GM18505 (cell line): ENCODE results near the gene SRRM3.
"Not testable (repeated sequence)": the region's sequence is repeated elsewhere in the genome, so short reads cannot be mapped to it uniquely, and the experiment has no call there.

ENCODE experiments used
- ATAC-seq: cut with Tn5 transposase; IDR thresholded peaks from one replicate; pipeline ENCODE4 v1.9.1; 2021; ENCODE audit not compliant: unreplicated experiment
- POLR2A ChIP-seq: IDR thresholded peaks from 4 replicates; pipeline ENCODE4 v1.6.1; 2011; ENCODE audit warnings: borderline replicate concordance; ENCODE audit not compliant: insufficient read depth, insufficient read length; ENCODE audit errors: extremely low read depth

The SRRM3 gene

DNA sequence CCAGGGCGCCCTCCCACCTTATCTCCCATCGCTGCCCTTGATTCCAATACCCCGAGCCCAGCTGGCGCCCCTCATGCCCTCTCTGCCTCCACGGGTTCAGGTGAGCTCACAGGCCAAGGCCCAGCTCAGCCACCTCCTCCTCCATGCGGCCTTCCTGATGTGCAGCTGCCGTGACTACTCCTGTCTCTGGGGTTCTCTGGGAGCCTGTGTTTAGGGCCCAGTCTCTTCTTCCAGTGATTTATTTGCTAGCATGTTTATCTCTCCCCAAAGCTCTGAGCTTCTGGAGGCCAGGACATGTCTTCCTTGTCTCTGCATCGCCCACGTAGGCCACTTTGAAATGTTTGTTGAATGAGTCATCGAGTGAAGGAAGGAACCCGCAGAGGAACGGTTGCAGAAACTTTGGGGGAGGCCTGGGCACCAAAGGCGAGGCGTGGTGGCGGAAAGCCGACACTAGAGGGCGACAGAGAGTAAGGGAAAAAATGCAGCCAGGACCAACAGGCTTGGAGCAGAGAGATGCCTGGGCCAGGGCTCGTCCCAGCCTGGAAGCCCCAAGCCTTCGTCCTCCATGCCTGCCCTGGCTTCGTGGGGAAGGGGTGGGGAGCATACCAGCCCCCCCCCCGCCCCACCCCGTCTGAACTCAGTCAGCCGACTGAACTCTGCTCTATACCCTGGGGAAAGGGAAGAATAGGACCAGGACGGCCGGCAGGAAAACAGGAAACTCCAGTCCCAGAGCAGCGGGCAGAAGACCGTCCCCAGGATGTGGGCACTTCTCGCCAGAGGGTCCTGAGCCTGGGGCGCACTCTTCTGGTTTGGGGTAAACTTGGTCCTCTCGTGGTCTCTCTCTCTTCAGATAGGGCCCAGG lies 89.9 kb downstream of the SRRM3 start:
- peak; percentile 81 for ATAC-seq
- TF ChIP-seq POLR2A: peak; percentile 13

DNA sequence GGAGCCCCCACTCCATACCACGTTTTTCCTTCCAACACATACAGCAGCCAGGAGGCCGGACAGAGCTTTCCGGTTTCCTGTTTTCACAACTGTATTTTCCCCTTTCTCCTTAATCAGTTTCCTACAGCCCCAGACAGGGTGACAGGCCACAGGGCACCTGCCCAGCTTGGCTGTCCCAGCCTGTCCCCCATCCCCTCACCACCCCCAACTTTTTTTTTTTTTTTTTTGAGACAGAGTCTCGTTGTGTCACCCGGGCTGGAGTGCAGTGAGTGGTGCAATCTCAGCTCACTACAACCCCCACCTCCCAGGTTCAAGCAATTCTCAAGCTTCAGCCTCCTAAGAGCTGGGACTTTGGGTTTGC lies 90.5 kb downstream of the SRRM3 start:
- TF ChIP-seq POLR2A: no peak
- peak; percentile 2 for ATAC-seq

DNA sequence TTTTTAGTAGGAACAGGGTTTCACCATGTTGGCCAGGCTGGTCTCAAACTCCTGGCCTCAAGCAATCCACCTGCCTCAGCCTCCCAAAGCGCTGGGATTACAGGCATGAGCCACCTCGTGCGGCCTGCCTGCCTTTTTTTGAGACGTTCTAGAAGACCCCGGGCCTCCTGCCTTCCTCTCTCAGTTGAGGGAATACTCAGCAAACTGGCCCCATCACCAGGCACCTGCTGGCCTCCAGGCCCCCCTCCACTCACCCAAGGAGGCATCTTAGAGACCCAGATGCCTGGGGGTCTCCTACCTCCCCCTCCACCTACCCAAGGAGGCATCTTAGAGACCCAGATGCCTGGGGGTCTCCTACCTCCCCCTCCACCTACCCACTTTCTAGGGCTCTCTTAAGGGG lies 91.2 kb downstream of the SRRM3 start:
- not testable (repeated sequence) for ATAC-seq

DNA sequence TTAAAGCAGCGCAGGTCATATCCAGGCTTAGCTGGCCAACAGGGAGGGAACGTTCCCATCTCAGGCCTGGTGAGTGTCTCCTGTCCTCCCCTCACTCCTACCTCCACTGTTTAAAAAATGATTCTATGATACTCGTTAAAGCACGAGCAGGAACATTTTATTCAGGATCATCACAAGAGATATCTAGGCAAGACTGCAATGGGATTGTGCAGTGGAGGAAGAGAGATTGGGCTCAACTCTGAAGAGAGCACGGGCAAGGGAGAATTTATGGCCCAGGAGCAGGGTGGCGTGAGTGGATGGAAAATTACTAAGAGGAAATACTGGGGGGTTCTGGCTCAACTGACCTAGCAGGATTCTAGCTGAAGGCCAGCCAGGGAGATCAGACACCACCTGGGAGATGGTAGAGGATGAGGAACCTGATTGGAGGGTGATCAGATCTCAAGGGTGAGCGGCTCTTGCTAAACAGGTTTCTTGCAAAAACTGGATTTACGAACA lies 91.8 kb downstream of the SRRM3 start:
- TF ChIP-seq POLR2A: no peak
- no peak for ATAC-seq

DNA sequence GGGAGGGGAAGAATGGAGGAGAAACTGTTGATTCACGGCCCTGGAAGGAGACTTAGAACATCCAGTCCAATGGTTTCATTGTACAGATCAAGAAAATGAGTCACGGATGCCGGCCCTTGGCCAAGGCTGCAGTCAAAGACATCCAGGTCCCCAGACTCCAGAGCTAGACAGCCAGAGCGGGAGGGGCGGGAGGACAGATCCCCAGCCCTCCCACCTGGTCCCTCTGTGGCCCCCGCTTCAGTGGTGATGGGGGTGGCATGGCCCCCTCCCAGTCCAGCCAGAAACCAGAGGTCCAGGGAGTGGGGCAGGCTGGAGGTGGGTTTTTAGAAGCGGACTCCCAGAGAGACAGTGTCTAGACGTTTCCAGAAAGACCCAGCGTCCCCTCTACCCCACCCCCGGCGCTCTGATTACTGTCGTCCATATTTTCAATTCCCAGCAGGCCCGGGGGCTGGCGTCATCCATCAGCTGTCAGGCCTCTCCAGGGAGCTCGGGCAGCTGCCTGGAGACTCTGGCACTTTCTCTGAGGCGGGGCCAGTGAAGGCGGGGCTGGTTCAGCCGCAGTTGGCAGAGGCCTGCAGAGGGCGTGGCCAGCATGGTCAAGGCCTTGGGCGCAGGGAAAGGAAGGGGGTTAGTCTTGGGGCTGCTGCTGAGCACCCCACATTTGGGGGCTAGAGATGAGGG lies 92.8 kb downstream of the SRRM3 start:
- TF ChIP-seq POLR2A: no peak
- no peak for ATAC-seq

DNA sequence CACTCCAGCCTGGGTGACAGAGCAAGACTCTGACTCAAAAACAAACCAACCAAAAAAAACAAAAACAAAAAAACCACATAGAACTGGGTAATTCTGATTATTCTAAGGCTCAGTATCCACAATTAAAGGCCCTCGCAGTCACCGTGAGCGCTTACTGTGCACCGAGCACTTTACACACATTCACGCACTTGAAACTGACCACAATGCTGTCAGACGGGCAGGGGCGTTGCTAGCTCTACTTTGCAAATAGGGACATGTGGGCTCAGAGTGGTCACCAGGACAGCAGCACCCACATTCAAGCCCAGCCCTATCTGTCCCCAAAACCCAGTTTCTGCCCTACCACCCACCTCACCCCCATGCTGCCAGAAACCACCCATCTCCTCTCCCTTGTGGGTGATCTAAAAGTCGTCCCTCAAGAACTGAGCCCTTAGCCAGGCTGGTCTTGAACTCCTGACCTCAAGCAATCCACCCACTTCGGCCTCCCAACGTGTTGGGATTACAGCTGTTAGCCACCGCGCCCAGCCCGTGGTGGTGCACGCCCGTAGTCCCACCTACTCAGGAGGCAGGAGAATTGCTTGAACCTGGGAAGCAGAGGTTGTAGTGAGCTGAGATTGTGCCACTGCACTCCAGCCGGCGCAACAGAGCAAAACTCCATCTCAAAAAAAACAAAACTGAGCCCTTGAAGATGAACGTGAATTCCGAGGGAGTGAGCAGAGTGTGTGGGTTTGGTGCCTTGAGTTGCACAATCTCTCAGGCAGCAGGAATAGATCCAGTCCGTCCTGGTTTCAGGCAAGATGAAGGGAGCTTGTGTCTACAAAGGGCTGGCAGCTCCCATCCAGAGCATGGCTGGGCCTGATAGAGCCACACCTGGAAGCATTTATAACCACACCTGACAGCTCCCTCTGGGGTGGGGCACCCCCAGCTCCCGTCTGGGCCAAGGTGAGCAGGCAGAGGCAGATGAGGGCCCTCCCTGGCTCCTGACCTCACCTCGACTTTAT lies 95.3 kb downstream of the SRRM3 start:
- no peak for ATAC-seq
- TF ChIP-seq POLR2A: no peak

DNA sequence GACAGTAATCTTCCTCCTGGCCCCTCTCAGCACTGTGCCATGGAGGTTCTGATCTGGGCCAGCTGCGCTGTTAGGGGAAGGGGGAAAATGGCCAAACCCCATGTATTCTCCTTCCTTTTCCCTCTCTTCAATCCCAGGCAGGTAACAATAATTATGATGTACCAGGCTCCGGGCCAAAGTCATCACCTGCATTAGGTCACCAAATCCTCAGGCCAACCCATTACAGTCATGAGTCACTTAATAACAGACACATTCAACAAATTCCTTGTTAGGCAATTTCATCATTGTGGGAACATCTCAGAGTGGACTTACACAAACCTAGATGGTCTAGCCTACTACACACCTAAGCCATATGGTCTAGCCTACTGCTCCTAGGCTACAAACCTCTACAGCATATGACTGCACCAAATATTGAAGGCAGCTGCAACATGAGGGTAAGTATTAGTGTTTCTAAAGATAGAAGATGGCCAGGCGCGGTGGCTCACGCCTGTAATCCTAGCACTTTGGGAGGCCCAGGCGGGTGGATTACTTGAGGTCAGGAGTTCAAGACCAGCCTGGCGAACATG lies 98.6 kb downstream of the SRRM3 start:
- no peak for ATAC-seq
- TF ChIP-seq POLR2A: no peak

DNA sequence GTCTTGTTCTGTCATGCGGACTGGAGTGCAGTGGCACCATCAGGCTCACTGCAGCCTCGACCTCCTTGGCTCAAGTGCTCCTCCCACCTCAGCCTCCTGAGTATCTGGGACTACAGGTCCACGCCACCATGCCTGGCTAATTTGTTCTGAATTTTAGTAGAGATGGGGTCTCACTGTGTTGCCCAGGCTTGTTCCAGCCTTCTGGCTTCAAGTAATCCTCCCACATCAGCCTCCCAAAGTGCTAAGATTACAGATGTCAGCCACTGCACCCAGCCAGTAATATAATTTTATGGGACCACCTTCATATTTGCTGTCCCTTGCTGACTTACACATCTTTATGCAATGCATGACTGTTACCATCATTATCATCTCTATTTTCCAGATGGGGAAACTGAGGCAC lies 99.3 kb downstream of the SRRM3 start:
- no peak for ATAC-seq
- no peak for TF ChIP-seq POLR2A

DNA sequence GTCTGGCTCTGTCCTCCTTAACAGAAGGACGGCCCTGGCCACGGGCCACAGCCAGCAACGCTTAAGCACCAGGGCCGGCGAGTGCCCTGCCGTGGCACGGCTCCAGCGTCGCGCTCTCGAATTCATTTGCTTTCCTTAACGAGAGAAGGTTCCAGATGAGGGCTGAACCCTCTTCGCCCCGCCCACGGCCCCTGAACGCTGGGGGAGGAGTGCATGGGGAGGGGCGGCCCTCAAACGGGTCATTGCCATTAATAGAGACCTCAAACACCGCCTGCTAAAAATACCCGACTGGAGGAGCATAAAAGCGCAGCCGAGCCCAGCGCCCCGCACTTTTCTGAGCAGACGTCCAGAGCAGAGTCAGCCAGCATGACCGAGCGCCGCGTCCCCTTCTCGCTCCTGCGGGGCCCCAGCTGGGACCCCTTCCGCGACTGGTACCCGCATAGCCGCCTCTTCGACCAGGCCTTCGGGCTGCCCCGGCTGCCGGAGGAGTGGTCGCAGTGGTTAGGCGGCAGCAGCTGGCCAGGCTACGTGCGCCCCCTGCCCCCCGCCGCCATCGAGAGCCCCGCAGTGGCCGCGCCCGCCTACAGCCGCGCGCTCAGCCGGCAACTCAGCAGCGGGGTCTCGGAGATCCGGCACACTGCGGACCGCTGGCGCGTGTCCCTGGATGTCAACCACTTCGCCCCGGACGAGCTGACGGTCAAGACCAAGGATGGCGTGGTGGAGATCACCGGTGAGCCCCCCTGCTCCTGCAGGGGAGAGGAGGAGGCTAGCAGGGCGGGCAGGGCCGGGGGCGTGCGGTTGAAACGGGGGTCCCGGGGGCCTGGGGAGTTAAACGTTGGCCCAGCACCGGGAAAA lies 100.9 kb downstream of the SRRM3 start, which contains the start of gene HSPB1:
TSS of gene HSPB1 (plus strand) at position 327 of the 855 bp plus-strand sequence. CDS start at position 367, 40 bp downstream.
- TF ChIP-seq POLR2A: peak; percentile 96
- ATAC-seq: peak; percentile 52

DNA sequence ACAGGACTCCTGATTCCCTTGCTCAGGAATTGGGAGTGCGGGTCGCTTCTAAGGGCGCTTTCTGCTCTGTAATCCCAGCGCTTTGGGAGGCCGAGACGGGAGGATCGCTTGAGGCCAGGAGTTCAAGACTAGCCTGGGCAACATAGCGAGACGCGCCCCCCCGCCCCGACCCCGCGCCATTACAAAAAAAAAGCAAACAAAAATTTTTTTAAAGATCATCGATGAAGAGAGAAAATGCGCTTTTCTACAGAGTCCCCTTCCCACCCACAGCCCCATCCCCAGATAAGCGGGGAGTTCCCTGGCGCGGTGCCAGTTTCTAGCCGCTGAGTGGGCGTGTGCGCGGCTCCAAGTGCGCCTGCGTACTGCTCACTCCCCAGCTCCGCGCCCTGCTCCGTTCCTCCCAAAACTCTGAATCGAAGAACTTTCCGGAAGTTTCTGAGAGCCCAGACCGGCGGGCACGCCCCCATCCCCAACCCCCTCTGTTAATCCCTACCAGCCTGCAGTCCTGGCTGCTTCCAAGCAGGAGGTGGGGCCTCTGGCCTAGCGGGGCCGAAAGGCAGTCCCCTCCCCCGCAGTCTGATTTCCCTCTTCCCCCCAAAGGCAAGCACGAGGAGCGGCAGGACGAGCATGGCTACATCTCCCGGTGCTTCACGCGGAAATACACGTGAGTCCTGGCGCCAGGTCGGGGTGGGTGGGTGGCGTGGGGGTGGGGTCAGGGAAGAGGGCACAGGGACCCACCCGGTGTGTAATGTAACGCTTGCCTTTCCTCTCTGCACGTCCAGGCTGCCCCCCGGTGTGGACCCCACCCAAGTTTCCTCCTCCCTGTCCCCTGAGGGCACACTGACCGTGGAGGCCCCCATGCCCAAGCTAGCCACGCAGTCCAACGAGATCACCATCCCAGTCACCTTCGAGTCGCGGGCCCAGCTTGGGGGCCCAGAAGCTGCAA lies 101.8 kb downstream of the SRRM3 start:
- ATAC-seq: peak; percentile 49
- peak; percentile 27 for TF ChIP-seq POLR2A

DNA sequence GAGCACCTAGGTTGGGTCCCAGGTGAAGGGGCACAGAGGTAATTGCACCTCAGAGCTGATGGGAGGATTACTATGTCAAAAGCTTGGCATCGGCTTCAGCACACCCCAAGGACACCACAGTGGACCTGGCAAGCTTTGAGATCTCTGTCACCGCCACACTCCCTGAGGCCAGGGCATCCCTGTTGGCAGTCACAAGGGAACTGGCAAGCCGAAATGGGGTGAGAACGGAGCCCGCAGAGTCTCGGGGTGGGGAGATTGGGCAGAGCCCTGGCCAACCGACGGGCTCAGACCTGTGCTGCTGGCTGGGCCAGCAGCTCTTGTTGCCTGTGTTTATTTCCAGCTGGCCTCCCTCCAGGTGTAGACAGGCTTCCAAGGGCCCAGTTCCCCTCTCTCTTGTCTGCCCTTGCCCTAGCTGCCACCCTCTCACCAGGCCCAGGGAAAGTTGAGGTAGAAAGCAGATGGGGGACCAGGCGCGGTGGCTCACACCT lies 103.2 kb downstream of the SRRM3 start:
- TF ChIP-seq POLR2A: no peak
- no peak for ATAC-seq

DNA sequence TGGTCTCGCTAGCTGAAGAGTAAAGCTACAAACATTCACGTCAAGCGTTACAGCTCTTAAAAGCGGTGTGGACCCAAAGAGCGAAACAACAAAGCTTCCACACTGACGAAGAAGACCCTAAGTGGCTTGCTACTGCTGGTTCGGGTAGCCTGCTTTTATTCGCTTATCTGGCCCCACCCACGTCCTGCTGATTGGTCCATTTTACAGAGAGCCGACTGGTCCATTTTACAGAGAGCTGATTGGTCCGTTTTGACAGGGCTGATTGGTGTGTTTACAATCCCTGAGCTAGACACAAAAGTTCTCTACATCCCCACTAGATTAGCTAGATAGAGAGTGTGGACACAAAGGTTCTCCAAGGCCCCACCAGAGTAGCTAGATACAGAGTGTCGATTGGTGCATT lies 107.2 kb downstream of the SRRM3 start:
- ATAC-seq: not testable (repeated sequence)

DNA sequence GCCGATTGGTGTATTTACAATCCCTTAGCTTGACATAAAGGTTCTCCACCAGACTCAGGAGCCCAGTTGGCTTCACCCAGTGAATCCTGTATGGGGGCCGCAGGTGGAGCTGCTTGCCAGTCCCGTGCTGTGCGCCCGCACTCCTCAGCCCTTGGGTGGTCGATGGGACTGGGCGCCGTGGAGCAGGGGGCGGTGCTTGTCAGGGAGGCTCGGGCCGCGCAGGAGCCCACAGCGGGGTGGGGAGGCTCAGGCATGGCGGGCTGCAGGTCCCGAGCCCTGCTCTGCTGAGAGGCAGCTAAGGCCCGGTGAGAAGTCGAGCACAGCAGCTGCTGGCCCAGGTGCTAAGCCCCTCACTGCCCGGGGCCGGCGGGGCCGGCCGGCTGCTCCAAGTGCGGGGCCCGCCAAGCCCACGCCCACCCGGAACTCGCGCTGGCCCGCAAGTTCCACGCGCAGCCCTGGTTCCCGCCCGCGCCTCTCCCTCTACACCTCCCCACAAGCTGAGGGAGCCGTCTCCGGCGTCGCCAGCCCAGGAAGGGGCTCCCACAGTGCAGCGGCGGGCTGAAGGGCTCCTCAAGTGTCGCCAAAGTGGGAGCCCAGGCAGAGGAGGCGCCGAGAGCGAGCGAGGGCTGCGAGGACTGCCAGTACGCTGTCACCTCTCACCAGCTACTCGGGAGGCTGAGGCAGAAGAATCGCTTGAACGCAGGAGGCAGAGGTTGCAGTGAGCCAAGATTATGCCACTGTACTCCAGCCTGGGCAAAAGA lies 107.8 kb downstream of the SRRM3 start:
- ATAC-seq: not testable (repeated sequence)
